B cell (primary cell): Measurements from ENCODE around the gene RBMS3. TPM values are rescaled to one million over a fixed set of nuclear protein-coding genes. Genes with fewer than 3 reads are reported as not detected.
A peak's percentile ranks its signal among the peaks of the same experiment; 100 is the strongest.

Source experiments
- ATAC-seq: fragments of 200-7000 bp; cut with Tn5 transposase; one replicate; pipeline ENCODE4 v1.10.0; 2021; ENCODE audit warnings: low read depth, mild to moderate bottlenecking, moderate number of reproducible peaks, moderate library complexity
- CTCF ChIA-PET: fragments of 350-600 bp; sonication (Branson Sonifier 250); formaldehyde crosslinking; loops from one replicate; lab custom pipeline; 2021; ENCODE audit warnings: antibody characterized with exemption, inconsistent platforms; lab: Charles Lee
- POLR2A ChIA-PET: fragments of 350-600 bp; sonication (Branson Sonifier 250); formaldehyde crosslinking; loops from one replicate; lab custom pipeline; 2021; ENCODE audit warnings: antibody characterized with exemption; lab: Charles Lee
- DNase-seq: peaks from one replicate; pipeline ENCODE4 v3.0.0; 2013
- H2AFZ ChIP-seq: 2 replicates; pipeline ENCODE4 v1.6.1; 2012; ENCODE audit warnings: mild to moderate bottlenecking, low read depth, low read length; ENCODE audit not compliant: insufficient read depth, poor library complexity, severe bottlenecking
- H3K27ac ChIP-seq, 2 donors: 1 replicate in 1 of 2; 2 replicates in 1 of 2; pipeline ENCODE4 v1.5.1; 2012 to 2013; ENCODE audit warnings: low read length in 2 of 2, mild to moderate bottlenecking in 2 of 2, moderate library complexity in 1 of 2
- H3K27me3 ChIP-seq, 4 experiments: fragments of 200-600 bp in 1 of 4; sonication (generic) in 1 of 4; replicated peaks in 1 of 4; 1 replicate in 2 of 4; 2 replicates in 2 of 4; pipeline versions ENCODE4 v1.6.1 to v1.7.0; 2013 to 2016; ENCODE audit warnings: low read length in 3 of 4, mild to moderate bottlenecking in 2 of 4, mixed read lengths in 1 of 4, moderate library complexity in 1 of 4; ENCODE audit not compliant: insufficient read depth in 4 of 4, control insufficient read depth in 3 of 4; ENCODE audit errors: control extremely low read depth in 1 of 4
- H3K36me3 ChIP-seq, 2 experiments: replicated peaks in 1 of 2; 1 replicate in 1 of 2; 2 replicates in 1 of 2; pipeline versions ENCODE4 v1.6.1 to v1.7.1; 2013; ENCODE audit warnings: low read length in 1 of 2; ENCODE audit not compliant: insufficient read depth in 2 of 2, control insufficient read depth in 1 of 2; ENCODE audit errors: control extremely low read depth in 1 of 2, extremely low read depth in 1 of 2
- H3K4me1 ChIP-seq, 2 donors: fragments of 200-600 bp in 1 of 2; sonication (generic) in 1 of 2; 1 replicate in 1 of 2; 2 replicates in 1 of 2; pipeline versions ENCODE4 v1.5.1 to v1.6.1; 2013 to 2017; ENCODE audit warnings: low read length in 2 of 2; ENCODE audit not compliant: control insufficient read depth in 2 of 2, insufficient read depth in 2 of 2
- H3K4me2 ChIP-seq: replicated peaks from 2 replicates; pipeline ENCODE3; 2012; ENCODE audit warnings: mild to moderate bottlenecking, low read depth, low read length; ENCODE audit not compliant: poor library complexity, severe bottlenecking
- H3K4me3 ChIP-seq, 5 experiments: fragments of 200-600 bp in 1 of 5; sonication (generic) in 1 of 5; 1 replicate in 3 of 5; 2 replicates in 2 of 5; pipeline versions ENCODE4 v1.5.1 to v1.7.0; 2011 to 2016; ENCODE audit warnings: low read length in 4 of 5, mild to moderate bottlenecking in 4 of 5, low read depth in 2 of 5, control low read depth in 1 of 5, moderate library complexity in 1 of 5; ENCODE audit not compliant: insufficient read depth in 1 of 5; ENCODE audit errors: control extremely low read depth in 1 of 5, extremely low read depth in 1 of 5
- H3K79me2 ChIP-seq: fragments of 200-600 bp; sonication (generic); one replicate; pipeline ENCODE4 v1.6.0; 2016; ENCODE audit warnings: low read length; ENCODE audit not compliant: control insufficient read depth, insufficient read depth
- H3K9ac ChIP-seq: fragments of 200-600 bp; sonication (generic); 2 replicates; pipeline ENCODE4 v1.6.1; 2017; ENCODE audit warnings: mild to moderate bottlenecking, low read length, moderate library complexity
- H3K9me3 ChIP-seq, 3 donors: one replicate each; pipeline versions ENCODE4 v1.6.1 to v1.7.1; 2013; ENCODE audit warnings: low read length in 2 of 3; ENCODE audit not compliant: control insufficient read depth in 2 of 3, insufficient read depth in 1 of 3; ENCODE audit errors: control extremely low read depth in 1 of 3
- H4K20me1 ChIP-seq: 2 replicates; pipeline ENCODE4 v1.6.0; 2012; ENCODE audit warnings: mild to moderate bottlenecking, low read length; ENCODE audit not compliant: insufficient read depth, control insufficient read depth, poor library complexity, severe bottlenecking
- H3K27ac Mint-ChIP-seq: one replicate; pipeline ENCODE4 v1.8.0; 2021; ENCODE audit warnings: mixed read lengths
- H3K27me3 Mint-ChIP-seq: one replicate; pipeline ENCODE4 v1.8.0; 2021; ENCODE audit warnings: mixed read lengths
- H3K4me1 Mint-ChIP-seq: one replicate; pipeline ENCODE4 v1.8.0; 2021; ENCODE audit warnings: mixed read lengths
- H3K4me3 Mint-ChIP-seq: one replicate; pipeline ENCODE4 v1.8.0; 2021; ENCODE audit warnings: mixed read lengths
- H3K9me3 Mint-ChIP-seq: one replicate; pipeline ENCODE4 v1.8.0; 2022; ENCODE audit warnings: mixed read lengths; ENCODE audit not compliant: insufficient read depth
- CTCF ChIP-seq: fragments of 200-600 bp; IDR thresholded peaks from one replicate; pipeline ENCODE4 v1.8.0; 2022; ENCODE audit warnings: antibody characterized with exemption, mild to moderate bottlenecking
- EZH2 ChIP-seq: IDR thresholded peaks from 2 replicates; pipeline ENCODE4 v1.6.1; 2012; ENCODE audit warnings: borderline replicate concordance, low read depth, mild to moderate bottlenecking, moderate library complexity, low read length; ENCODE audit not compliant: insufficient read depth, poor library complexity, severe bottlenecking
- WGBS: methylation state at CpG from one replicate; pipeline ENCODE4 v1.1.5; 2013; ENCODE audit warnings: missing lambda C conversion rate; ENCODE audit not compliant: insufficient coverage; 5-methylcytosine and 5-hydroxymethylcytosine counted together
- intact Hi-C: fragments of 100-400 bp; cut with micrococcal nuclease; formaldehyde crosslinking; loops from one replicate; pipeline ENCODE4 v1.10.0; 2022
- polyA plus RNA-seq: library from polyadenylated mRNA; depleted of rRNA; stranded (reverse); fragments of >200 nt; gene quantifications from 2 replicates; pipeline ENCODE4 v1.2.3, GENCODE V29; 2012
- total RNA-seq, 2 donors: library from RNA; stranded (reverse); fragments of 120-200 nt in 1 of 2; gene quantifications; 1 replicate in 1 of 2; 2 replicates in 1 of 2; pipeline versions ENCODE4 v1.2.3 to v1.2.4, GENCODE V29; 2013 to 2022

RBMS3 gene
- total and polyA plus RNA-seq, 2 donors (not counting 1 experiment from before 2014, with no cell fraction given): not detected

GRCh38 chr3:29279806-29280205 is 1.1 kb upstream of the RBMS3 start:
- intact Hi-C loops: no loop called here
- no peaks in the 10 kb centered on the region for H3K9me3 Mint-ChIP-seq
- no peak overlapping the region for H3K27ac Mint-ChIP-seq
- no peak overlapping the region for H3K27ac ChIP-seq
- no peak overlapping the region for H3K9ac ChIP-seq
- ATAC-seq (no peak), DNase-seq (peak; percentile 2)
- peaks cover 26% of the 10 kb centered on the region for H3K4me1 Mint-ChIP-seq
- H3K36me3 ChIP-seq: no peaks in the 10 kb centered on the region
- 35% methylated on average over 5 of the region's 8 CpGs for WGBS
- POLR2A ChIA-PET: no interaction called here
- no peaks in the 10 kb centered on the region for H3K9me3 ChIP-seq
- H3K4me3 Mint-ChIP-seq: no peak overlapping the region
- no peak overlapping the region for H2AFZ ChIP-seq
- no peak overlapping the region for H3K4me2 ChIP-seq
- H3K27me3 ChIP-seq: peaks cover 0 to 3% (median 0%) of the 10 kb centered on the region in 4 experiments
- no peaks in the 10 kb centered on the region for H3K79me2 ChIP-seq
- TF ChIP-seq CTCF: no peak
- TF ChIP-seq EZH2: no peak
- no peaks in the 10 kb centered on the region for H4K20me1 ChIP-seq
- H3K4me3 ChIP-seq: no peak overlapping the region
- H3K27me3 Mint-ChIP-seq: peaks cover 28% of the 10 kb centered on the region
- peaks cover 11 to 20% of the 10 kb centered on the region in 2 donors for H3K4me1 ChIP-seq
- CTCF ChIA-PET: no interaction called here

- Histone ChIP-seq H3K9ac (peak overlapping the region; percentile 56), H3K27me3 (peaks cover 0 to 3% (median 0%) of the 10 kb centered on the region in 4 experiments), H3K27ac (peak overlapping the region in 1 of 2 donors; percentile 16), H3K36me3 (no peaks in the 10 kb centered on the region), H4K20me1 (no peaks in the 10 kb centered on the region), H3K9me3 (no peaks in the 10 kb centered on the region), H3K79me2 (no peaks in the 10 kb centered on the region), H3K4me1 (peaks cover 11 to 20% of the 10 kb centered on the region in 2 donors), H3K4me2 (peak overlapping the region; percentile 71), H2AFZ (peak overlapping the region; percentile 54), H3K4me3 (peak overlapping the region; percentile 6 to 84 (median 38))
- DNase-seq: no peak
- intact Hi-C loops: no loop called here
- H3K27ac Mint-ChIP-seq: no peak overlapping the region
- ATAC-seq: no peak
- peaks cover 26% of the 10 kb centered on the region for H3K4me1 Mint-ChIP-seq
- WGBS: no CpG with 5 or more reads among the region's 3 CpGs
- CTCF ChIA-PET: no interaction called here
- no peak for TF ChIP-seq CTCF
- TF ChIP-seq EZH2: no peak
- peaks cover 28% of the 10 kb centered on the region for H3K27me3 Mint-ChIP-seq
- H3K4me3 Mint-ChIP-seq: peak overlapping the region; percentile 64
- no peaks in the 10 kb centered on the region for H3K9me3 Mint-ChIP-seq
- POLR2A ChIA-PET: no interaction called here
Observed at GRCh38 chr3:29281094-29281343, 148 bp downstream of the RBMS3 start.
